GM18499 (cell line): ENCODE data around the gene ADAR.

Experiments used
- ATAC-seq: cut with Tn5 transposase; IDR thresholded peaks from one replicate; pipeline ENCODE4 v1.9.1; 2021; ENCODE audit warnings: moderate number of reproducible peaks; ENCODE audit not compliant: insufficient read depth, unreplicated experiment

The ADAR gene

DNA sequence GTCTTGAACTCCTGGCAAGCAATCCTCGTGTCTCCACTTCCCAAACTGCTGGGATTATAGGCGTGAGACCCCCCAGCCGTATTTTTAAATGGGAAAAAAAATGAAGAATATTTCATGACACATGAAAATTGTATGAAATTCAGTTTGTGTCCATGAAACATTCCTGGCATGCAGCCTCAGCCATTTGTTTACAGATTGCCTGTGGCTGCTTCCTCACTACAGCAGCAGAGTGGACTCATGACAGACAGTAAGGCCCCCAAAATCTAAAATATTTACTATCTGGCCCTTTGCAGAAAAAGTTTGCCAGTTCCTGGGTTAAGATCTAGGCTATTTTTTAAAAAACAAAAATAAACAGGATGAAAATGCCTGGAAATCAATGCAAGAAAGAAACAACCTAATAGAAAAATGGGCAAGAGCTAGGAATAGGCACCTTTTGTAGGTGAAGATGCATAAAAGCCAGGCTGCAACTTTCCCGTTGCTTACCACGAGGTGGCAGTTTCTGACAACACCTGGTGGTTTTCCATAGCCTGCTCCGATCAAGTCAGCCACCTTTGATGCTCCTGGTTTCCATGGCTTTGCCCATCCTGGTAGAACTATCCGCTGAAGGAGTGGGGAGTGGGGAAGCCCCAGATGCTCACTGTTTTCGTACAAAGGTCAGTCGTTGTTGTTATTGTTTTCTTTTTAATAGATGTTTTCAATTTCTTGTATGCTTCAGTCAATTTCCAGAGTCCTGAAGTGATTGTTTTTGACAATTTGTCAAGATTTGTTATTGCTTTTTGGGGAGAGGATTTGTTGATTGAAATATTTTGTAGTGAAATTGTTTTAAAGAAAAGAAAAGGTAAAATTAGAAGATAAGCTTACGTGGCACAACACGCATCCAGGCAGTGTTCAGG is 73.8 kb downstream of the ADAR start:
- ATAC-seq = no peak
